ENCODE measurements around the gene TJP3.

Gene TJP3

DNA sequence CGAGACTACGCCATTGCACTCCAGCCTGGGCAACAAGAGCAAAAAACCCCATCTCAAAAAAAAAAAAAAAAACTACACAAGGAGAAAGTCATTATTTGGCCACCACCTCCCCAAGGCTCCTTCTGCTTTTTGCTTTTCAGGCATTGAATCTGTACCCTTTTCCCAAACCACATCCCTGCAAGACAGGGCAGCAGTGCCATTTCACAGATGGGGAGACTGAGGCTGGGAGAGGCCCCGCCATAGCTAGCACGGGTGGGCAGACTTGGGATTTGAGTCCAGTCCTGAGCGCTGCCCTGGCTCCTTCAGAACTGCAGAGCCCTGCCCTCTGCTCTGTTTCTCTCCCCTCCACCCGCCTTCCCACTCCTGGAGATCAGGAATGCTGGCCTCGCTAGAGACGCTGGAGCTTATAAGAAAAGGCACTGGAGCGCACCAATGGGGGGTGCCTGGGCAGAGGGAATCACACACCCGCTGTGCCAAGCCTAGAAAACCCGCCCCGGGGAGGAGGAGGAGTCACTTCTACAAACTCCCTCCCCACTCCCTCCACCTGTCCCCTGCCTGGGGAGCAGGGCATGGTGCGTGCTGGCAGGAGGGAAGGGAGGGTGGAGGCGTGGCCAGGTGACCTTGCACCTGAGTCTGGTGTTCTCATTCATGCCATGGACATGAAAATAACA lies 17.6 kb downstream of the TJP3 start:
- TF ChIP-seq, protein P1, sequence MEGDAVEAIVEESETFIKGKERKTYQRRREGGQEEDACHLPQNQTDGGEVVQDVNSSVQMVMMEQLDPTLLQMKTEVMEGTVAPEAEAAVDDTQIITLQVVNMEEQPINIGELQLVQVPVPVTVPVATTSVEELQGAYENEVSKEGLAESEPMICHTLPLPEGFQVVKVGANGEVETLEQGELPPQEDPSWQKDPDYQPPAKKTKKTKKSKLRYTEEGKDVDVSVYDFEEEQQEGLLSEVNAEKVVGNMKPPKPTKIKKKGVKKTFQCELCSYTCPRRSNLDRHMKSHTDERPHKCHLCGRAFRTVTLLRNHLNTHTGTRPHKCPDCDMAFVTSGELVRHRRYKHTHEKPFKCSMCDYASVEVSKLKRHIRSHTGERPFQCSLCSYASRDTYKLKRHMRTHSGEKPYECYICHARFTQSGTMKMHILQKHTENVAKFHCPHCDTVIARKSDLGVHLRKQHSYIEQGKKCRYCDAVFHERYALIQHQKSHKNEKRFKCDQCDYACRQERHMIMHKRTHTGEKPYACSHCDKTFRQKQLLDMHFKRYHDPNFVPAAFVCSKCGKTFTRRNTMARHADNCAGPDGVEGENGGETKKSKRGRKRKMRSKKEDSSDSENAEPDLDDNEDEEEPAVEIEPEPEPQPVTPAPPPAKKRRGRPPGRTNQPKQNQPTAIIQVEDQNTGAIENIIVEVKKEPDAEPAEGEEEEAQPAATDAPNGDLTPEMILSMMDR (IDR thresholded peaks at IDR 0.05; ENCODE audit: control insufficient read depth, extremely low read depth, insufficient read depth) = no peak
- H3K4me3 ChIP-seq (ENCODE audit: low read depth, low read length) = no peak overlapping the region
- no peak for DNase-seq (ENCODE audit: low read depth)

DNA sequence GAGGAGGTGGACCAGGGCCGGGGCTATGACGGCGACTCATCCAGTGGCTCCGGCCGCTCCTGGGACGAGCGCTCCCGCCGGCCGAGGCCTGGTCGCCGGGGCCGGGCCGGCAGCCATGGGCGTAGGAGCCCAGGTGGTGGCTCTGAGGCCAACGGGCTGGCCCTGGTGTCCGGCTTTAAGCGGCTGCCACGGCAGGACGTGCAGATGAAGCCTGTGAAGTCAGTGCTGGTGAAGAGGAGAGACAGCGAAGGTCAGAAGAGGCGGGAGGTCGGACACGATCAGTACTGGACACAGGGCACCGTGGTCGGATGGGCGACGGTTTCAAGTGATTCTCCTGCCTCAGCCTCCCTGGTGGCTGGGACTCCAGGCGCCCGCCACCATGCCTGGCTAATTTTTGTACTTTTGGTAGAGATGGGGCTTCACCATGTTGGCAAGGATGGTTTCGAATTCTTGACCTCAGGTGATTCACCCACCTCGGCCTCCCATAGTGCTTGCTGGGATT lies 22.3 kb downstream of the TJP3 start:
- DNase-seq (ENCODE audit: low read depth) = no peak
- no peak overlapping the region for H3K4me3 ChIP-seq (ENCODE audit: low read depth, low read length)
- TF ChIP-seq, protein P1 (IDR thresholded peaks at IDR 0.05; ENCODE audit: control insufficient read depth, extremely low read depth, insufficient read depth) = no peak

DNA sequence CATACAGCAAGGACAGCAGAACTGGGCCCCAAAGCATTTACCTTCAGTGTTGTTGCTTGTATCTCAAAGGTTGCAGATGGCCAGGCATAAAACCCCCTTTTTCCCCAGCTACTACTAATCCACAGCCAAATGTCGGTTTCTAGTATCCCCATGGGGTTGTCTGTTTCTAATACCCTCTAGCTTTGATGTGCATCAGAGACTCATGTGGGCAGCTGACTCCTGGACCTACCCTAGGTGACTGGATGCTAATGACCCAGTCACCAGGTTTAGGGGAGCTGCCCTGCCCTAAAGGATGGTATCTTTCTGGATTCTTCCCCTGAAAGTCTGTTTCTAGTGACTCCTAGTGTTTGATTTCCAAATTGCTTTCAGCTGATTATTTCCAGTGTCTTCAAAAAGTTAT lies 23.9 kb downstream of the TJP3 start:
- no peak for DNase-seq (ENCODE audit: low read depth)

DNA sequence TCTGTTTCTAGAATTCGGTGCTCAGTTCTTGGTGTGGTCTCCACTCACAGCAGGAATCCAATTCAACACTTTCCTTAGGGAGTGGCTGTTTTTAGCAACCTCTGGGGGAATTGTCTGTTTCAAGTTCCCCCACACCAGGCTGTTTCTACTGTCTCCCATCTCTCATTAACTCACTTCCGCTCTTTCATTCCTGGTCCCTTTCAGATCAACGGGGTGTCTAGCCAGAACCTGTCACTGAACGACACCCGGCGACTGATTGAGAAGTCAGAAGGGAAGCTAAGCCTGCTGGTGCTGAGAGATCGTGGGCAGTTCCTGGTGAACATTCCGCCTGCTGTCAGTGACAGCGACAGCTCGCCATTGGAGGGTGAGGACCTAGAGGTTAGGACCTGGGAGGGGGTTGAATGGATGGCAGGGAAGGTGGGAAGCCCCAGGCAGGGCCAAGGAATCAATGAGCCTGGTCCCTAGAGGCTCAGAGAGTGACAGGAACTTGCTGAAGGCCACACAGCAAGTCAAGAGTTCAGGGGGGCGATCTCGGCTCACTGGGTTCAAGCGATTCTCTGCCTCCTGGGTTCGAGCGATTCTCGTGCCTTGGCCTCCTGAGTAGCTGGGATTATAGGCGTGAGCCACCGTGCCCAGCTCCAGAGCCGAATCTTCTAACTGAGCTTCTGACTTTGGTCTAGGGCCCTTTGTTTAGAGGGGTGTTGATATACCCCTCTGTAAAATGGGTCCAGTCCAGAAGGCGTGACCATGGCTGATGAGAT lies 25.5 kb downstream of the TJP3 start:
- no peak overlapping the region for H3K4me3 ChIP-seq (ENCODE audit: low read depth, low read length)
- TF ChIP-seq, protein P1 (IDR thresholded peaks at IDR 0.05; ENCODE audit: control insufficient read depth, extremely low read depth, insufficient read depth) = no peak
- DNase-seq (ENCODE audit: low read depth) = no peak

More for the DNA sequence above, 23.9 kb downstream of the TJP3 start:
- no peak overlapping the region for H3K4me3 ChIP-seq (ENCODE audit: low read depth, low read length)
- TF ChIP-seq, protein P1 (IDR thresholded peaks at IDR 0.05; ENCODE audit: control insufficient read depth, extremely low read depth, insufficient read depth) = no peak

DNA sequence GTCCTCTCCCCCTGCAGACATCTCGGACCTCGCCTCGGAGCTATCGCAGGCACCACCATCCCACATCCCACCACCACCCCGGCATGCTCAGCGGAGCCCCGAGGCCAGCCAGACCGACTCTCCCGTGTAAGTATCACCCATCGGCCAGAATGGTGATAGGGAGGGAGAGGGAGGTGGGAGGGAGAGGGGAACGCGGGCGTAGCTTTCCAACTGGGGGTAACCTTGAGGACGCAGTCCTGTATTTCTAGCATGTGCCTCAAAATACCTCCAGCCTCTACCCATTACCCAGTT lies 26.1 kb downstream of the TJP3 start:
- TF ChIP-seq, protein P1 (IDR thresholded peaks at IDR 0.05; ENCODE audit: control insufficient read depth, extremely low read depth, insufficient read depth) = no peak
- no peak for DNase-seq (ENCODE audit: low read depth)
- H3K4me3 ChIP-seq (ENCODE audit: low read depth, low read length) = no peak overlapping the region

DNA sequence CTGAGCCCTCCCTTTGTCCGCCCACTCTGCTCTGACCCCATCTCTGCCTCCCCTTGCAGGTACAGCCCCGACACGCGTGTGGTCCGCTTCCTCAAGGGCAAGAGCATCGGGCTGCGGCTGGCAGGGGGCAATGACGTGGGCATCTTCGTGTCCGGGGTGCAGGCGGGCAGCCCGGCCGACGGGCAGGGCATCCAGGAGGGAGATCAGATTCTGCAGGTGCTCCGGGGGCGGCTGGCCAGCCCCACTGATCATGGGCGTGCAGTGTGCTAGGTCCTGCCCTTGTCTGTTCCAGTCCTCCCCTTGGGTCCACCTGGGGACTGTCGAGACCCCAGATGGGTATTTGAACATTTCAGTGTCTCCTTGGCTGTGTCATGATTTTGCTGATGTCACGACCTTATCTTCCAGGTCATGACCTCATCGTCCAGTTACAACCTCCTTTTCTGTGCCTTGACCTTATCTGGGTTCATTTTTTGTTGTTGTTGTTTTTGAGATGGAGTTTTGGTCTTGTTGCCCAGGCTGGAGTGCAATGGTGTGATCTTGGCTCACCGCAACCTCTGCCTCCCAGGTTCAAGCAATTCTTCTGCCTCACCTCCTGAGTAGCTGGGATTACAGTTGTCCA lies 28.0 kb downstream of the TJP3 start:
- no peak for DNase-seq (ENCODE audit: low read depth)
- TF ChIP-seq, protein P1 (IDR thresholded peaks at IDR 0.05; ENCODE audit: control insufficient read depth, extremely low read depth, insufficient read depth) = no peak
- no peak overlapping the region for H3K4me3 ChIP-seq (ENCODE audit: low read depth, low read length)
